SK-N-SH treated with all-trans-retinoic acid at 6 μM for 48 hours (cell line): ENCODE results near the gene SAYSD1.

Experiments used
- BACH2 ChIP-seq: fragments of 250-450 bp; sonication (Bioruptor Pico); IDR thresholded peaks from 2 replicates; pipeline ENCODE4 v1.9.0; 2021; ENCODE audit warnings: mild to moderate bottlenecking, borderline replicate concordance
- TF ChIP-seq, protein P1 (sequence below): fragments of 250-450 bp; sonication (Bioruptor Pico); IDR thresholded peaks from 2 replicates; pipeline ENCODE4 v1.8.0; 2020; ENCODE audit warnings: mild to moderate bottlenecking, moderate library complexity, borderline replicate concordance

DNA sequence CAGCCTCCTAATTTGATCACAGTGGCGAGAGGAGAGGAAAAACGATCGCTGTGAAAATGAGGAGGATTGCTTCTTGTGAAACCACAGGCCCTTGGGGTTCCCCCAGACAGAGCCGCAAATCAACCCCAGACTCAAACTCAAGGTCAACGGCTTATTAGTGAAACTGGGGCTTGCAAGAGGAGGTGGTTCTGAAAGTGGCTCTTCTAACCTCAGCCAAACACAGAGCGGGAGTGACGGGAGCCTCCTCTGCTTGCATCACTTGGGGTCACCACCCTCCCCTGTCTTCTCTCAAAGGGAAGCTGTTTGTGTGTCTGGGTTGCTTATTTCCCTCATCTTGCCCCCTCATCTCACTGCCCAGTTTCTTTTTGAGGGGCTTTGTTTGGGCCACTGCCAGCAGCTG, 28.7 kb downstream of the SAYSD1 start:
- TF ChIP-seq BACH2, result no peak
- TF ChIP-seq, protein P1, sequence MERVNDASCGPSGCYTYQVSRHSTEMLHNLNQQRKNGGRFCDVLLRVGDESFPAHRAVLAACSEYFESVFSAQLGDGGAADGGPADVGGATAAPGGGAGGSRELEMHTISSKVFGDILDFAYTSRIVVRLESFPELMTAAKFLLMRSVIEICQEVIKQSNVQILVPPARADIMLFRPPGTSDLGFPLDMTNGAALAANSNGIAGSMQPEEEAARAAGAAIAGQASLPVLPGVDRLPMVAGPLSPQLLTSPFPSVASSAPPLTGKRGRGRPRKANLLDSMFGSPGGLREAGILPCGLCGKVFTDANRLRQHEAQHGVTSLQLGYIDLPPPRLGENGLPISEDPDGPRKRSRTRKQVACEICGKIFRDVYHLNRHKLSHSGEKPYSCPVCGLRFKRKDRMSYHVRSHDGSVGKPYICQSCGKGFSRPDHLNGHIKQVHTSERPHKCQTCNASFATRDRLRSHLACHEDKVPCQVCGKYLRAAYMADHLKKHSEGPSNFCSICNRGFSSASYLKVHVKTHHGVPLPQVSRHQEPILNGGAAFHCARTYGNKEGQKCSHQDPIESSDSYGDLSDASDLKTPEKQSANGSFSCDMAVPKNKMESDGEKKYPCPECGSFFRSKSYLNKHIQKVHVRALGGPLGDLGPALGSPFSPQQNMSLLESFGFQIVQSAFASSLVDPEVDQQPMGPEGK (CRISPR knock-in tag), result no peak
